Nephron progenitor cell (in vitro differentiated cells): ENCODE measurements around the gene DGUOK.
"Not testable (repeated sequence)": the region's sequence is repeated elsewhere in the genome, so short reads cannot be mapped to it uniquely, and the experiment has no call there.

ENCODE experiments used
- DNase-seq: peaks from one replicate; pipeline ENCODE4 v3.0.0; 2021
- H3K27ac Mint-ChIP-seq: 2 replicates; pipeline ENCODE4 v1.8.0; 2021; ENCODE audit warnings: mild to moderate bottlenecking, moderate library complexity, mixed read lengths
- H3K27me3 Mint-ChIP-seq: 2 replicates; pipeline ENCODE4 v1.8.0; 2021; ENCODE audit warnings: mild to moderate bottlenecking, low read depth, mixed read lengths; ENCODE audit not compliant: poor library complexity
- H3K36me3 Mint-ChIP-seq: 2 replicates; pipeline ENCODE4 v1.8.0; 2021; ENCODE audit warnings: low read depth, mixed read lengths
- H3K4me1 Mint-ChIP-seq: 2 replicates; pipeline ENCODE4 v1.8.0; 2021; ENCODE audit warnings: mixed read lengths
- H3K4me3 Mint-ChIP-seq: 2 replicates; pipeline ENCODE4 v1.8.0; 2021; ENCODE audit warnings: mild to moderate bottlenecking, moderate library complexity, mixed read lengths
- H3K9me3 Mint-ChIP-seq: 2 replicates; pipeline ENCODE4 v1.8.0; 2021; ENCODE audit warnings: mild to moderate bottlenecking, moderate library complexity, mixed read lengths
- CTCF ChIP-seq: fragments of 200-600 bp; sonication (generic); IDR thresholded peaks from 2 replicates; pipeline ENCODE4 v1.5.0; 2021; ENCODE audit warnings: antibody characterized with exemption

Gene DGUOK

GRCh38 chr2:73897240-73897583 lies 29.5 kb upstream of the DGUOK start:
- peaks cover 8% of the 10 kb centered on the region for H3K27me3 Mint-ChIP-seq
- H3K4me3 Mint-ChIP-seq: no peak overlapping the region
- no peak overlapping the region for H3K27ac Mint-ChIP-seq
- no peak for TF ChIP-seq CTCF
- H3K36me3 Mint-ChIP-seq: no peaks in the 10 kb centered on the region
- no peaks in the 10 kb centered on the region for H3K9me3 Mint-ChIP-seq
- peaks cover 5% of the 10 kb centered on the region for H3K4me1 Mint-ChIP-seq
- DNase-seq: no peak

DNA sequence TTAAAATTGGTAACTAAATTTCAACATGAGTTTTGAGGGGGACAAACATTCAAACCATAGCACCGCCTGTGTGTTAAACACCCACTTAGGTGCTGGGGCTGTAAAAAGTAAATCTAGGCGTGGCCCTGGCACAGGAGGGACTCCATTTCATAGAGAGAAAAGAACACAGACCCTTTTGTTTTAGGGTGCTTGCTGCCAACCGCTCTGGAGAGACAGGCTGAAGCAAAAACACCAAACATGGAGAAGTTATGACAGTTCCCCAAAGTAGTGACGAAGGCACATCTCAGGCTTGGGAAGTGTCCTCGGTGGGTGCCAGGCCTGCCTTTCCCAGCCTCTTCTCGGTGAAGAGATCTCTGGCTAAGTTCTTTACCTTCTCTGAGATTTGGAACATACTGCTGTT lies 28.7 kb upstream of the DGUOK start:
- no peak overlapping the region for H3K4me3 Mint-ChIP-seq
- no peak for DNase-seq
- H3K27ac Mint-ChIP-seq: no peak overlapping the region
- H3K4me1 Mint-ChIP-seq: peaks cover 5% of the 10 kb centered on the region
- no peaks in the 10 kb centered on the region for H3K36me3 Mint-ChIP-seq
- no peak for TF ChIP-seq CTCF
- H3K9me3 Mint-ChIP-seq: no peaks in the 10 kb centered on the region
- peaks cover 8% of the 10 kb centered on the region for H3K27me3 Mint-ChIP-seq

DNA sequence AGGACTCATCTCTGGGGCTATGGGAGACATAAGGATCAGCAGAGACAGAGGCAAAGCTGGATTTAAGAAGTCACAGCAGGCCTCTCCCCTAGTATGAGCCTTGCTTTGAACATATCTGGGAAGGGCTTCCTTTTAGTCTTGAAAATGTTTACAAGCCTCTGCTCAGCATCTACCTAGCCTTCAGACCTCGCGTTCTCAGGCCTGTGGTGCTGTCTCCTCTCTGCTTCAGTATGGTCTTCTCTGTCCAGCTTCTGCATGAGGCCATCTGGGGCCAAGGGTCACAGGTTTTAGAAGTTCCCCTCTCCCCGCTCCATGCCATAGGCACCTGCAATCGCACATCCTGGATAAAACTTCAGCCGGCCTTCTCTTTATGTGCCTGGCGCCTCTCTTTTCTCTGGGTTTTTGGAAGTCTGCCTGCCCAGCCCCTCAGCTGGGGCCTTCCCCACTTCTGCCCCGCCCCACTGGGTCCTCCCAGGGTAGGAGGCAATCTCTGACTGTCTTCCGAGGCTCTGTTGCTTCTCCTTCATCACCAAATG lies 26.8 kb upstream of the DGUOK start:
- DNase-seq: no peak
- no peaks in the 10 kb centered on the region for H3K9me3 Mint-ChIP-seq
- H3K27me3 Mint-ChIP-seq: peaks cover 9% of the 10 kb centered on the region
- H3K4me1 Mint-ChIP-seq: peaks cover 5% of the 10 kb centered on the region
- H3K36me3 Mint-ChIP-seq: no peaks in the 10 kb centered on the region
- TF ChIP-seq CTCF: no peak
- H3K4me3 Mint-ChIP-seq: no peak overlapping the region
- H3K27ac Mint-ChIP-seq: no peak overlapping the region

DNA sequence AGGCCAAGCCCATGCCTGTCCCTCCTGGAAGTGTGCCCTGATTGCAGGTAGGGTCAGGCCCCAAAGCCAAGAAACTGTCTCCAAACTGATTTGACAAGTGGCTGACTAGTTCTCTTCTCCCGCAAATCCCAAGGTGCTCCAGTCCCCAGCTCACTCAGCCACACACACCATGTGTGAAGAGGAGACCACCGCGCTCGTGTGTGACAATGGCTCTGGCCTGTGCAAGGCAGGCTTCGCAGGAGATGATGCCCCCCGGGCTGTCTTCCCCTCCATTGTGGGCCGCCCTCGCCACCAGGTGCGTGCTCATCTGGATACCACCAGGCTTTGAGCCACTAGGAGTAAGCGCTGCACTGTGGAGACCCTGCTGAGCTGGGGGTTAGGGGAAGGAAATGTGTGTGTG lies 25.5 kb upstream of the DGUOK start:
- Mint-ChIP-seq H3K4me1 (peaks cover 4% of the 10 kb centered on the region), H3K36me3 (no peaks in the 10 kb centered on the region), H3K27me3 (peaks cover 9% of the 10 kb centered on the region), H3K4me3 (no peak overlapping the region), H3K9me3 (no peaks in the 10 kb centered on the region), H3K27ac (no peak overlapping the region)
- DNase-seq: no peak
- no peak for TF ChIP-seq CTCF

GRCh38 chr2:73902284-73902683 lies 24.4 kb upstream of the DGUOK start:
- Mint-ChIP-seq H3K4me3 (no peak overlapping the region), H3K4me1 (no peaks in the 10 kb centered on the region), H3K27ac (no peak overlapping the region), H3K9me3 (no peaks in the 10 kb centered on the region), H3K27me3 (peaks cover 9% of the 10 kb centered on the region), H3K36me3 (no peaks in the 10 kb centered on the region)
- no peak for TF ChIP-seq CTCF
- no peak for DNase-seq

- H3K27ac Mint-ChIP-seq: no peak overlapping the region
- H3K27me3 Mint-ChIP-seq: peaks cover 9% of the 10 kb centered on the region
- H3K4me3 Mint-ChIP-seq: no peak overlapping the region
- no peaks in the 10 kb centered on the region for H3K4me1 Mint-ChIP-seq
- DNase-seq: no peak
- H3K9me3 Mint-ChIP-seq: no peaks in the 10 kb centered on the region
- H3K36me3 Mint-ChIP-seq: no peaks in the 10 kb centered on the region
- no peak for TF ChIP-seq CTCF
Observed at GRCh38 chr2:73903313-73903712, 23.4 kb upstream of the DGUOK start.

- H3K27ac Mint-ChIP-seq, DNase-seq: not testable (repeated sequence)
Observed at GRCh38 chr2:73903949-73904613, 22.6 kb upstream of the DGUOK start.

More at GRCh38 chr2:73903949-73904613, 22.6 kb upstream of the DGUOK start:
- H3K4me1 Mint-ChIP-seq, H3K4me3 Mint-ChIP-seq, H3K9me3 Mint-ChIP-seq, H3K36me3 Mint-ChIP-seq: not testable (repeated sequence)
- H3K27me3 Mint-ChIP-seq: peaks cover 12% of the 10 kb centered on the region
